NCI-H345 (cell line): Measurements from ENCODE around the gene DUOX1.
"Not testable (repeated sequence)": the region's sequence is repeated elsewhere in the genome, so short reads cannot be mapped to it uniquely, and the experiment has no call there.

Source experiments
- DNase-seq: peaks from one replicate; lab custom pipeline; 2025; lab: John Stamatoyannopoulos, UW

The DUOX1 gene

GRCh38 chr15:45129651-45130129, at the start of gene DUOX1, which contains the start of gene DUOXA1:
Gene DUOX1, plus strand, starts transcription at chr15:45129994. Its CDS starts 1,973 bp downstream, at chr15:45131967.
Gene DUOXA1, minus strand, starts transcription at chr15:45129879. Its CDS starts 6,865 bp downstream, at chr15:45123014.
- DNase-seq = no peak

GRCh38 chr15:45080593-45080992, 49.2 kb upstream of the DUOX1 start:
- not testable (repeated sequence) for DNase-seq

- DNase-seq = not testable (repeated sequence)
Observed at GRCh38 chr15:45082412-45082811, 47.4 kb upstream of the DUOX1 start.

- DNase-seq = no peak
Observed at GRCh38 chr15:45083223-45083622, 46.6 kb upstream of the DUOX1 start.

- no peak for DNase-seq
Observed at GRCh38 chr15:45084163-45084562, 45.6 kb upstream of the DUOX1 start.

GRCh38 chr15:45087513-45087912, 42.3 kb upstream of the DUOX1 start:
- DNase-seq = no peak

- no peak for DNase-seq
Observed at GRCh38 chr15:45088801-45089711, 40.7 kb upstream of the DUOX1 start.

GRCh38 chr15:45089712-45090373, 40.0 kb upstream of the DUOX1 start:
- DNase-seq = no peak

GRCh38 chr15:45091161-45091560, 38.6 kb upstream of the DUOX1 start:
- no peak for DNase-seq

GRCh38 chr15:45091576-45091975, 38.2 kb upstream of the DUOX1 start:
- DNase-seq = no peak

- DNase-seq = no peak
Observed at GRCh38 chr15:45093013-45093412, 36.8 kb upstream of the DUOX1 start.

GRCh38 chr15:45093622-45094357, 36.0 kb upstream of the DUOX1 start:
- no peak for DNase-seq

- no peak for DNase-seq
Observed at GRCh38 chr15:45094358-45094730, 35.5 kb upstream of the DUOX1 start.

GRCh38 chr15:45095661-45096060, 34.1 kb upstream of the DUOX1 start:
- DNase-seq = no peak

- no peak for DNase-seq
Observed at GRCh38 chr15:45097466-45097865, 32.3 kb upstream of the DUOX1 start.

GRCh38 chr15:45099549-45100165, 30.1 kb upstream of the DUOX1 start:
- DNase-seq = no peak

GRCh38 chr15:45100884-45101625, 28.7 kb upstream of the DUOX1 start:
- DNase-seq = no peak

GRCh38 chr15:45101749-45102148, 28.0 kb upstream of the DUOX1 start:
- no peak for DNase-seq

- DNase-seq = no peak
Observed at GRCh38 chr15:45102226-45102625, 27.6 kb upstream of the DUOX1 start.

- DNase-seq = not testable (repeated sequence)
Observed at GRCh38 chr15:45104170-45104569, 25.6 kb upstream of the DUOX1 start.

- no peak for DNase-seq
Observed at GRCh38 chr15:45105586-45105985, 24.2 kb upstream of the DUOX1 start.
